A549 (cell line): Measurements from ENCODE around the gene TPP2. TPM values are rescaled to one million over a fixed set of nuclear protein-coding genes. Genes with fewer than 3 reads are reported as not detected.

Source experiments
- ATAC-seq, 2 experiments: fragments of 200-7000 bp in 1 of 2; fragments of >200 bp in 1 of 2; cut with Nextera tagmentation in 1 of 2; cut with Tn5 transposase in 1 of 2; 3 replicates each; pipeline versions ENCODE4 v1.8.0 to v1.9.1; 2018 to 2020; ENCODE audit warnings: mild to moderate bottlenecking in 1 of 2, moderate library complexity in 1 of 2
- CTCF ChIA-PET: fragments of 300-600 bp; sonication (Branson Sonifier 250); formaldehyde crosslinking; extraction: SDS; loops from one replicate; lab custom pipeline; 2021; ENCODE audit warnings: antibody characterized with exemption, inconsistent platforms; lab: Yijun Ruan, JAX
- POLR2A ChIA-PET: fragments of 350-600 bp; formaldehyde crosslinking; extraction: SDS; loops from one replicate; lab custom pipeline; 2021; ENCODE audit warnings: antibody characterized with exemption, inconsistent platforms; lab: Yijun Ruan, JAX
- DNase-seq, 2 experiments: peaks; one replicate each; pipeline versions ENCODE4 v3.0.0 to v3.0.0-alpha.2; 2011 to 2016; ENCODE audit warnings: low read depth in 1 of 2, low spot score in 1 of 2
- FAIRE-seq: peaks from 2 replicates; lab custom pipeline; 2011; peaks lifted over from hg19 to GRCh38; lab: Jason Lieb, UNC
- H3K27ac ChIP-seq, 2 experiments: fragments of >200 bp; sonication (Bioruptor Twin); formaldehyde crosslinking; 3 replicates each; pipeline ENCODE4 v1.5.1; 2016 to 2017
- H3K4me1 ChIP-seq: fragments of >200 bp; sonication (Bioruptor Twin); formaldehyde crosslinking; 3 replicates; pipeline ENCODE4 v1.6.1; 2016
- H3K4me2 ChIP-seq: fragments of >200 bp; sonication (Bioruptor Twin); formaldehyde crosslinking; 3 replicates; pipeline ENCODE4 v1.6.1; 2016
- H3K4me3 ChIP-seq: fragments of >200 bp; sonication (Bioruptor Twin); formaldehyde crosslinking; 3 replicates; pipeline ENCODE4 v1.5.1; 2016
- H3K9me3 ChIP-seq: fragments of >200 bp; sonication (Bioruptor Twin); formaldehyde crosslinking; 3 replicates; pipeline ENCODE4 v1.6.1; 2016
- CEBPB ChIP-seq, 2 experiments: fragments of >200 bp in 1 of 2; sonication (Bioruptor Twin) in 1 of 2; formaldehyde crosslinking in 1 of 2; IDR thresholded peaks; 2 replicates each; pipeline ENCODE4 v1.6.1; 2012 to 2016
- CHD4 ChIP-seq: fragments of 200-600 bp; sonication (generic); IDR thresholded peaks from 2 replicates; pipeline ENCODE4 v1.6.1; 2016; ENCODE audit warnings: antibody characterized with exemption, mild to moderate bottlenecking, borderline replicate concordance
- EHF ChIP-seq: fragments of 250-450 bp; sonication (Bioruptor Pico); IDR thresholded peaks from 2 replicates; pipeline ENCODE4 v1.5.0; 2020; ENCODE audit warnings: mild to moderate bottlenecking
- EP300 ChIP-seq, 2 experiments: fragments of >200 bp; sonication (Bioruptor Twin); formaldehyde crosslinking; IDR thresholded peaks; 2 replicates in 1 of 2; 3 replicates in 1 of 2; pipeline ENCODE4 v1.6.1; 2016 to 2017
- FOSB ChIP-seq: fragments of 250-450 bp; sonication (Bioruptor Pico); IDR thresholded peaks from 2 replicates; pipeline ENCODE4 v1.5.0; 2020; ENCODE audit warnings: mild to moderate bottlenecking, moderate library complexity
- FOXS1 ChIP-seq: fragments of 250-450 bp; sonication (Bioruptor Pico); IDR thresholded peaks from 2 replicates; pipeline ENCODE4 v1.5.0; 2020; ENCODE audit warnings: mild to moderate bottlenecking, moderate library complexity
- HEYL ChIP-seq: fragments of 250-450 bp; sonication (Bioruptor Pico); IDR thresholded peaks from 2 replicates; pipeline ENCODE4 v1.8.0; 2021; ENCODE audit warnings: mild to moderate bottlenecking, moderate library complexity
- HOXB5 ChIP-seq: fragments of 250-450 bp; sonication (Bioruptor Pico); IDR thresholded peaks from 2 replicates; pipeline ENCODE4 v1.5.0; 2020; ENCODE audit warnings: mild to moderate bottlenecking, moderate library complexity
- KDM1A ChIP-seq: fragments of 200-600 bp; sonication (generic); IDR thresholded peaks from 2 replicates; pipeline ENCODE4 v1.6.1; 2016; ENCODE audit warnings: low read depth, mild to moderate bottlenecking
- KDM5A ChIP-seq: fragments of 200-600 bp; sonication (generic); IDR thresholded peaks from 2 replicates; pipeline ENCODE4 v1.6.1; 2016; ENCODE audit warnings: antibody characterized with exemption, mild to moderate bottlenecking
- MAFK ChIP-seq: fragments of 450-650 bp; IDR thresholded peaks from 2 replicates; pipeline ENCODE4 v1.6.1; 2014; ENCODE audit not compliant: partially characterized antibody
- NPAS2 ChIP-seq: fragments of 250-450 bp; sonication (Bioruptor Pico); IDR thresholded peaks from 2 replicates; pipeline ENCODE4 v1.8.0; 2022; ENCODE audit warnings: mild to moderate bottlenecking, moderate library complexity, borderline replicate concordance
- RAD21 ChIP-seq, 2 experiments: fragments of >200 bp in 1 of 2; sonication (Bioruptor Twin) in 1 of 2; formaldehyde crosslinking in 1 of 2; IDR thresholded peaks in 1 of 2; conservative IDR thresholded peaks in 1 of 2; 2 replicates in 1 of 2; 3 replicates in 1 of 2; pipeline ENCODE4 v1.6.1; 2012 to 2018; ENCODE audit warnings: inconsistent platforms in 1 of 2
- RARB ChIP-seq: fragments of 250-450 bp; sonication (Bioruptor Pico); IDR thresholded peaks from 2 replicates; pipeline ENCODE4 v1.8.0; 2021; ENCODE audit warnings: mild to moderate bottlenecking, moderate library complexity
- RNF2 ChIP-seq: fragments of 200-600 bp; sonication (generic); IDR thresholded peaks from 2 replicates; pipeline ENCODE4 v1.6.1; 2016; ENCODE audit warnings: low read depth, mild to moderate bottlenecking, antibody characterized with exemption, moderate library complexity, borderline replicate concordance
- SMC3 ChIP-seq: fragments of >200 bp; sonication (Bioruptor Twin); formaldehyde crosslinking; IDR thresholded peaks from 3 replicates; pipeline ENCODE4 v1.6.1; 2018; ENCODE audit warnings: inconsistent platforms
- TFCP2L1 ChIP-seq: fragments of 250-450 bp; sonication (Bioruptor Pico); IDR thresholded peaks from 2 replicates; pipeline ENCODE4 v1.5.0; 2021; ENCODE audit warnings: mild to moderate bottlenecking
- ZC3H11A ChIP-seq: fragments of 450-650 bp; IDR thresholded peaks from 2 replicates; pipeline ENCODE4 v1.6.1; 2014; ENCODE audit warnings: antibody characterized with exemption, mild to moderate bottlenecking
- ZNF302 ChIP-seq: fragments of 250-450 bp; sonication (Bioruptor Pico); IDR thresholded peaks from 2 replicates; pipeline ENCODE4 v1.9.0; 2021; ENCODE audit warnings: inconsistent platforms, mild to moderate bottlenecking, moderate library complexity
- WGBS: methylation state at CpG from one replicate; pipeline ENCODE4 v1.1.6; 2017; ENCODE audit errors: missing lambda C conversion rate; 5-methylcytosine and 5-hydroxymethylcytosine counted together
- polyA plus RNA-seq, 4 experiments: library from polyadenylated mRNA; depleted of rRNA in 3 of 4; stranded (reverse); fragments of >200 nt; fragmentation: RNase III in 1 of 4; extraction: RNeasy Plus Mini Kit Qiagen cat#74134 plus additional on column Dnase treatment in 1 of 4; gene quantifications; 2 replicates in 3 of 4; 3 replicates in 1 of 4; pipeline ENCODE4 v1.2.3, GENCODE V29; 2011 to 2017
- TF ChIP-seq, protein P1 (sequence below): fragments of 450-650 bp; IDR thresholded peaks from 2 replicates; pipeline ENCODE4 v1.6.1; 2014; ENCODE audit warnings: antibody characterized with exemption
- TF ChIP-seq, protein P2 (sequence below): IDR thresholded peaks from 2 replicates; pipeline ENCODE4 v1.6.1; 2012
- TF ChIP-seq, protein P3 (sequence below): IDR thresholded peaks from 2 replicates; pipeline ENCODE4 v1.6.1; 2012

TPP2 gene
- polyA plus RNA-seq, 2 of the 4 experiments (the other 2 are of a cell fraction): 18.6 to 28.4 TPM

DNA sequence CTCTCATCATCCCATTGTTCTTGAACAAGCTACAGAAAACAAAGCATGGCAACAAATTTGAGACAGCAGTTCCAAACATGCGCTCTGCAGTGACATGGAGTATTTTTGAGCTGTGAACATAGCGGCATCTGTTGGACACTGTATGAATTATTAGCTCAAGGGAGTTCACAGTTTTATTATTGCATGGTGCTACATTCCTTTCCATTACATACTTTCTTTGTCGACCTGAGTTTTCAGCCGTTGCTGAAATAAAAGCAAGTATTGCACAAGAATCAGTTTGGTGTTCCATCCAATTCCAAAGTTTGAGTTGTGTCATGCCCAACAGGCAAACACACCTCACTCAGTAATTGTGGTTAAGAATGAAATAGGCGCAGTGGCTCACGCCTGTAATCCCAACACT is 128.1 kb downstream of the TPP2 start (continued):
- no peak for TF ChIP-seq EHF (CRISPR knock-in tag)
- TF ChIP-seq TFCP2L1 (CRISPR knock-in tag): no peak
- TF ChIP-seq, protein P1, sequence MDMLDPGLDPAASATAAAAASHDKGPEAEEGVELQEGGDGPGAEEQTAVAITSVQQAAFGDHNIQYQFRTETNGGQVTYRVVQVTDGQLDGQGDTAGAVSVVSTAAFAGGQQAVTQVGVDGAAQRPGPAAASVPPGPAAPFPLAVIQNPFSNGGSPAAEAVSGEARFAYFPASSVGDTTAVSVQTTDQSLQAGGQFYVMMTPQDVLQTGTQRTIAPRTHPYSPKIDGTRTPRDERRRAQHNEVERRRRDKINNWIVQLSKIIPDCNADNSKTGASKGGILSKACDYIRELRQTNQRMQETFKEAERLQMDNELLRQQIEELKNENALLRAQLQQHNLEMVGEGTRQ: no peak
- no peak for TF ChIP-seq EP300 (IDR thresholded peaks at IDR 0.05)
- no peak for TF ChIP-seq ZC3H11A
- no peak for TF ChIP-seq RNF2
- TF ChIP-seq FOSB: no peak
- TF ChIP-seq RAD21 (conservative IDR thresholded peaks at IDR 0.05 in 1 of 2, IDR thresholded peaks at IDR 0.05 in 1 of 2): peak; percentile 66 to 72
- no peak for TF ChIP-seq HEYL (CRISPR knock-in tag)
- no peak for TF ChIP-seq ZNF302 (CRISPR knock-in tag)

DNA sequence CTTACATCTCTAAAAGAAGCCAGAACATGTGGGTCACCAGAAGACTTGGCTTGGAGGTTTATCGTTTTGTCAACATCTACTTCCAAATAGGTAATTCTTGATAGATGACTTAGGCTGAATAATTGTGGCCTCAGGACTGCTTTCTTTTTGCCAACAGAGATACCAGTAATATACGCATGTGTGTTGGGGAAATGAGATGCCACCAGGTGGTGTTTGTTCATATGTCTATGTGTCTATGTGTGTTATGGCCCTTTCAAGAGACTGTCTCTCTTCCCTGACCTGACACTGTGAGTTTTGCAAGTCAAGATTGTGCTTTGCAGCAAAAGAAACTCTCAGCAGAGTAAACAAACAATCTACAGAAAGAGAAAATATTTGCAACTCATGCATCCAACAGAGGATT is 129.6 kb downstream of the TPP2 start:
- no peak overlapping the region for H3K4me3 ChIP-seq
- TF ChIP-seq FOXS1 (CRISPR knock-in tag): no peak
- TF ChIP-seq, protein P2, sequence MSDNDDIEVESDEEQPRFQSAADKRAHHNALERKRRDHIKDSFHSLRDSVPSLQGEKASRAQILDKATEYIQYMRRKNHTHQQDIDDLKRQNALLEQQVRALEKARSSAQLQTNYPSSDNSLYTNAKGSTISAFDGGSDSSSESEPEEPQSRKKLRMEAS: no peak
- no peak for TF ChIP-seq RNF2
- TF ChIP-seq EHF (CRISPR knock-in tag): no peak
- TF ChIP-seq KDM1A: no peak
- TF ChIP-seq CEBPB (IDR thresholded peaks at IDR 0.05): no peak
- TF ChIP-seq SMC3: no peak
- no peak for TF ChIP-seq KDM5A
- no peak for TF ChIP-seq MAFK
- TF ChIP-seq, protein P3, sequence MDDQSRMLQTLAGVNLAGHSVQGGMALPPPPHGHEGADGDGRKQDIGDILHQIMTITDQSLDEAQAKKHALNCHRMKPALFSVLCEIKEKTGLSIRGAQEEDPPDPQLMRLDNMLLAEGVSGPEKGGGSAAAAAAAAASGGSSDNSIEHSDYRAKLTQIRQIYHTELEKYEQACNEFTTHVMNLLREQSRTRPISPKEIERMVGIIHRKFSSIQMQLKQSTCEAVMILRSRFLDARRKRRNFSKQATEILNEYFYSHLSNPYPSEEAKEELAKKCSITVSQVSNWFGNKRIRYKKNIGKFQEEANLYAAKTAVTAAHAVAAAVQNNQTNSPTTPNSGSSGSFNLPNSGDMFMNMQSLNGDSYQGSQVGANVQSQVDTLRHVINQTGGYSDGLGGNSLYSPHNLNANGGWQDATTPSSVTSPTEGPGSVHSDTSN: no peak
- no peak for TF ChIP-seq RARB (CRISPR knock-in tag)
- TF ChIP-seq, protein P1: no peak
- no peak for TF ChIP-seq HOXB5
- no peak for TF ChIP-seq NPAS2 (CRISPR knock-in tag)
- no peak for TF ChIP-seq CHD4
- TF ChIP-seq, all 56 proteins: peak for 0
- ChIA-PET CTCF (interaction anchor here (2.1 to 3.4 kb wide), 2 partner anchors 130 to 147 kb away, joined by 8 to 38 read pairs; partner anchors contain the start of gene TPP2), POLR2A (no interaction called here)
- Histone ChIP-seq H3K4me2 (no peak overlapping the region), H3K9me3 (no peaks in the 10 kb centered on the region), H3K27ac (no peak overlapping the region), H3K4me1 (peaks cover 6% of the 10 kb centered on the region; the same call in 1 of the 3 replicates)
- 56% methylated on average over 2 of the region's 2 CpGs for WGBS
- no peak for FAIRE-seq
- DNase-seq: peak in 1 of 2 experiments; percentile 10
- peak; percentile 46 to 61; a peak in 3 of 6 replicates for ATAC-seq

Other genes starting within 250 kb of the TPP2 start
- gene FGF14, start 194.9 kb upstream of the TPP2 start, polyA plus RNA-seq (2011; rRNA removed): not detected in 2 replicates
- not detected in 3 replicates for gene FGF14, start 194.9 kb upstream of the TPP2 start, polyA plus RNA-seq (2017; fragmentation: RNase III; extraction: RNeasy Plus Mini Kit Qiagen cat#74134 plus additional on column Dnase treatment)
- gene METTL21C, start 98.1 kb downstream of the TPP2 start, polyA plus RNA-seq (2011; rRNA removed): not detected in 2 replicates
- not detected in 3 replicates for gene METTL21C, start 98.1 kb downstream of the TPP2 start, polyA plus RNA-seq (2017; fragmentation: RNase III; extraction: RNeasy Plus Mini Kit Qiagen cat#74134 plus additional on column Dnase treatment)
- 15.2 and 21.3 TPM in 2 replicates for gene TEX30, start 176.8 kb downstream of the TPP2 start, polyA plus RNA-seq (2011; rRNA removed)
- gene TEX30, start 176.8 kb downstream of the TPP2 start, polyA plus RNA-seq (2017; fragmentation: RNase III; extraction: RNeasy Plus Mini Kit Qiagen cat#74134 plus additional on column Dnase treatment): 12.1 to 13.6 TPM (median 12.9 TPM) in 3 replicates
- 7.3 and 9.1 TPM in 2 replicates for gene POGLUT2, start 202.0 kb downstream of the TPP2 start, polyA plus RNA-seq (2011; rRNA removed)
- gene POGLUT2, start 202.0 kb downstream of the TPP2 start, polyA plus RNA-seq (2017; fragmentation: RNase III; extraction: RNeasy Plus Mini Kit Qiagen cat#74134 plus additional on column Dnase treatment): 5.2 to 5.3 TPM (median 5.3 TPM) in 3 replicates
- gene BIVM, start 202.1 kb downstream of the TPP2 start, polyA plus RNA-seq (2011; rRNA removed): 10.6 and 14.7 TPM in 2 replicates
- 6.8 to 7.4 TPM (median 6.8 TPM) in 3 replicates for gene BIVM, start 202.1 kb downstream of the TPP2 start, polyA plus RNA-seq (2017; fragmentation: RNase III; extraction: RNeasy Plus Mini Kit Qiagen cat#74134 plus additional on column Dnase treatment)
- gene ERCC5, start 249.0 kb downstream of the TPP2 start, polyA plus RNA-seq (2011; rRNA removed): 19.5 and 24.4 TPM in 2 replicates
- gene ERCC5, start 249.0 kb downstream of the TPP2 start, polyA plus RNA-seq (2017; fragmentation: RNase III; extraction: RNeasy Plus Mini Kit Qiagen cat#74134 plus additional on column Dnase treatment): 17.3 to 20.5 TPM (median 19.3 TPM) in 3 replicates